ENCODE data around the gene RNASE9. TPM values are rescaled to one million over a fixed set of nuclear protein-coding genes. Genes with fewer than 3 reads are reported as not detected.
"Not testable (repeated sequence)": the region's sequence is repeated elsewhere in the genome, so short reads cannot be mapped to it uniquely, and the experiment has no call there.

The RNASE9 gene
- total RNA-seq, 2 experiments from 2014 or later, result not detected

GRCh38 chr14:20507537-20507936 is 53.3 kb downstream of the RNASE9 start:
- H3K27ac Mint-ChIP-seq; H3K4me1 Mint-ChIP-seq (ENCODE audit: low read depth); DNase-seq; H3K4me3 Mint-ChIP-seq; H3K36me3 Mint-ChIP-seq (ENCODE audit: low read depth); CTCF ChIA-PET; POLR2A ChIA-PET; H3K9me3 Mint-ChIP-seq (ENCODE audit: insufficient read depth); ATAC-seq: not testable (repeated sequence)
- peaks cover 16% of the 10 kb centered on the region for H3K27me3 Mint-ChIP-seq (ENCODE audit: low read depth)

- DNase-seq; H3K4me3 Mint-ChIP-seq; H3K27ac Mint-ChIP-seq; POLR2A ChIA-PET; H3K9me3 Mint-ChIP-seq (ENCODE audit: insufficient read depth); CTCF ChIA-PET; H3K4me1 Mint-ChIP-seq (ENCODE audit: low read depth); ATAC-seq; H3K36me3 Mint-ChIP-seq (ENCODE audit: low read depth): not testable (repeated sequence)
- peaks cover 11% of the 10 kb centered on the region for H3K27me3 Mint-ChIP-seq (ENCODE audit: low read depth)
Measured at GRCh38 chr14:20506752-20507151, 54.1 kb downstream of the RNASE9 start.

GRCh38 chr14:20506276-20506675 is 54.6 kb downstream of the RNASE9 start:
- H3K36me3 Mint-ChIP-seq (ENCODE audit: low read depth); CTCF ChIA-PET; ATAC-seq; POLR2A ChIA-PET; DNase-seq; H3K4me3 Mint-ChIP-seq; H3K27ac Mint-ChIP-seq; H3K9me3 Mint-ChIP-seq (ENCODE audit: insufficient read depth); H3K27me3 Mint-ChIP-seq (ENCODE audit: low read depth); H3K4me1 Mint-ChIP-seq (ENCODE audit: low read depth): not testable (repeated sequence)

Other genes starting within 250 kb of the RNASE9 start
- 10 to 100 TPM; 35.3 to 38.3 TPM for gene CCNB1IP1, start 227.8 kb downstream of the RNASE9 start, total RNA-seq
- 10 to 100 TPM; 29.7 to 32.3 TPM for gene PARP2, start 217.4 kb downstream of the RNASE9 start, total RNA-seq
- gene TEP1, start 147.5 kb downstream of the RNASE9 start, total RNA-seq, result 10 to 100 TPM; 34.6 to 48.7 TPM
- gene KLHL33, start 124.9 kb downstream of the RNASE9 start, total RNA-seq, result 1 to 10 TPM; 2.4 to 2.7 TPM
- 10 to 100 TPM; 51.8 to 56.6 TPM for gene OSGEP, start 106.2 kb downstream of the RNASE9 start, total RNA-seq
- gene APEX1, start 105.8 kb downstream of the RNASE9 start, total RNA-seq, result 100 to 1,000 TPM; 135 to 142 TPM
- gene PIP4P1, start 99.6 kb downstream of the RNASE9 start, total RNA-seq, result 10 to 100 TPM; 31.3 to 31.6 TPM
- gene PNP, start 91.6 kb downstream of the RNASE9 start, total RNA-seq, result 100 to 1,000 TPM; 211 to 216 TPM
- under 1 TPM; 0.29 to 0.40 TPM for gene RNASE10, start 55.5 kb downstream of the RNASE9 start, total RNA-seq
- gene RNASE11, start 27.0 kb upstream of the RNASE9 start, total RNA-seq, result not detected
- not detected for gene RNASE12, start 30.3 kb upstream of the RNASE9 start, total RNA-seq
- not detected for gene OR6S1, start 80.6 kb upstream of the RNASE9 start, total RNA-seq
- 1 to 10 TPM in 1 of 2 experiments, under 1 TPM in 1; 0.63 to 1.6 TPM for gene RNASE4, start 123.5 kb upstream of the RNASE9 start, total RNA-seq
- gene ANG, start 127.7 kb upstream of the RNASE9 start, total RNA-seq, result 1 to 10 TPM; 1.1 to 1.4 TPM
- not detected for gene EDDM3A, start 184.8 kb upstream of the RNASE9 start, total RNA-seq
- gene EDDM3B, start 207.4 kb upstream of the RNASE9 start, total RNA-seq, result not detected
- gene RNASE6, start 220.2 kb upstream of the RNASE9 start, total RNA-seq, result 1 to 10 TPM in 1 of 2 experiments, under 1 TPM in 1; 0.83 to 1.1 TPM
- gene RNASE1, start 241.8 kb upstream of the RNASE9 start, total RNA-seq, result not detected

All from activated CD8-positive, alpha-beta T cell treated with anti-CD3 and anti-CD28 coated beads, Interleukin-2, amount 10 ng/mL, durations not matched to agents 7 days and 5 days (primary cell).